Upper lobe of left lung (tissue), 4 donors: Measurements from ENCODE around the gene DBH.

ENCODE experiments used
- POLR2A ChIP-seq, 4 donors: fragments of 450-650 bp; IDR thresholded peaks; one replicate each; pipeline ENCODE4 v1.5.1; 2016 to 2017; ENCODE audit warnings: antibody characterized with exemption in 4 of 4, mild to moderate bottlenecking in 2 of 4
- POLR2AphosphoS5 ChIP-seq, 2 donors: sonication (generic); formaldehyde crosslinking; IDR thresholded peaks; one replicate each; pipeline ENCODE4 v1.5.1; 2017; ENCODE audit warnings: antibody characterized with exemption in 2 of 2
- TF ChIP-seq, protein P1 (sequence below), 6 experiments: fragments of 450-650 bp in 4 of 6; fragments of 200-600 bp in 2 of 6; sonication (generic) in 2 of 6; IDR thresholded peaks; one replicate each; pipeline ENCODE4 v1.5.1; 2016 to 2019; ENCODE audit warnings: antibody characterized with exemption in 6 of 6

DNA sequence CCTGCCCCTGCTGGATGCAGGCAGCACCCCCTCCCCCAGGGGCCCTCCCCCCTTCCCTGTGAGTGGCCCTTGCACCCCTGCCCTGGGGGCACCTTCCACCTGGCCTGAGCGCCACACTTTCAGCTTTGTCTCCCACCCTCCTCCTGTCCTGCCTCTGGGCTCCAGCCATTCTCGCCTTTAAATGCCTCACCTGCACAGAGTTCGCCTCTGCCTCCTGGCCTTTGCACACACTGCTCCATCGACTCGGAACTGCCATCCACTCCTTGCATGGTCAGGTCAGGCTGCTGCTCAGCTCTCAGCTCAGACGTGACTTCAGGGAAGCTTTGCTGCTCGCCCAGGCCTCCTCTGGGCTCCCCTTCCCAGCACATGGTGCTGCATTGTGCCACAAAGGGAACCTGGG lies 37.2 kb upstream of the DBH start:
- TF ChIP-seq POLR2A (IDR thresholded peaks at IDR 0.05) (no peak), POLR2AphosphoS5 (IDR thresholded peaks at IDR 0.05) (no peak)
- TF ChIP-seq, protein P1, sequence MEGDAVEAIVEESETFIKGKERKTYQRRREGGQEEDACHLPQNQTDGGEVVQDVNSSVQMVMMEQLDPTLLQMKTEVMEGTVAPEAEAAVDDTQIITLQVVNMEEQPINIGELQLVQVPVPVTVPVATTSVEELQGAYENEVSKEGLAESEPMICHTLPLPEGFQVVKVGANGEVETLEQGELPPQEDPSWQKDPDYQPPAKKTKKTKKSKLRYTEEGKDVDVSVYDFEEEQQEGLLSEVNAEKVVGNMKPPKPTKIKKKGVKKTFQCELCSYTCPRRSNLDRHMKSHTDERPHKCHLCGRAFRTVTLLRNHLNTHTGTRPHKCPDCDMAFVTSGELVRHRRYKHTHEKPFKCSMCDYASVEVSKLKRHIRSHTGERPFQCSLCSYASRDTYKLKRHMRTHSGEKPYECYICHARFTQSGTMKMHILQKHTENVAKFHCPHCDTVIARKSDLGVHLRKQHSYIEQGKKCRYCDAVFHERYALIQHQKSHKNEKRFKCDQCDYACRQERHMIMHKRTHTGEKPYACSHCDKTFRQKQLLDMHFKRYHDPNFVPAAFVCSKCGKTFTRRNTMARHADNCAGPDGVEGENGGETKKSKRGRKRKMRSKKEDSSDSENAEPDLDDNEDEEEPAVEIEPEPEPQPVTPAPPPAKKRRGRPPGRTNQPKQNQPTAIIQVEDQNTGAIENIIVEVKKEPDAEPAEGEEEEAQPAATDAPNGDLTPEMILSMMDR (IDR thresholded peaks at IDR 0.05): no peak
